SK-N-SH treated with all-trans-retinoic acid at 6 μM for 48 hours (cell line): ENCODE results near the gene BUD13.

Source experiments
- ARNTL ChIP-seq: fragments of 450-650 bp; formaldehyde crosslinking; IDR thresholded peaks from 2 replicates; pipeline ENCODE4 v1.5.0; 2020; ENCODE audit warnings: low read depth, mild to moderate bottlenecking, moderate library complexity, borderline replicate concordance
- BACH2 ChIP-seq: fragments of 250-450 bp; sonication (Bioruptor Pico); IDR thresholded peaks from 2 replicates; pipeline ENCODE4 v1.9.0; 2021; ENCODE audit warnings: mild to moderate bottlenecking, borderline replicate concordance
- ESRRG ChIP-seq: fragments of 250-450 bp; sonication (Bioruptor Pico); IDR thresholded peaks from 2 replicates; pipeline ENCODE4 v1.6.1; 2021; ENCODE audit warnings: mild to moderate bottlenecking
- ISL1 ChIP-seq: fragments of 250-450 bp; sonication (Bioruptor Pico); IDR thresholded peaks from 2 replicates; pipeline ENCODE4 v2.1.2; 2022; ENCODE audit warnings: mild to moderate bottlenecking, moderate library complexity
- OSR1 ChIP-seq: fragments of 250-450 bp; sonication (Bioruptor Pico); IDR thresholded peaks from 2 replicates; pipeline ENCODE4 v1.8.0; 2022; ENCODE audit warnings: moderate library complexity, mild to moderate bottlenecking, inconsistent platforms
- ZFP3 ChIP-seq: fragments of 250-450 bp; sonication (Bioruptor Pico); IDR thresholded peaks from 2 replicates; pipeline ENCODE4 v1.5.0; 2020; ENCODE audit warnings: mild to moderate bottlenecking, moderate library complexity
- ZFP30 ChIP-seq: fragments of 450-650 bp; formaldehyde crosslinking; IDR thresholded peaks from 2 replicates; pipeline ENCODE4 v1.5.0; 2022; ENCODE audit warnings: mild to moderate bottlenecking, moderate library complexity
- TF ChIP-seq, protein P1 (sequence below): fragments of 250-450 bp; sonication (Bioruptor Pico); IDR thresholded peaks from 2 replicates; pipeline ENCODE4 v1.8.0; 2020; ENCODE audit warnings: mild to moderate bottlenecking, moderate library complexity, borderline replicate concordance
- TF ChIP-seq, protein P2 (sequence below): fragments of 250-450 bp; sonication (Bioruptor Pico); IDR thresholded peaks from 2 replicates; pipeline ENCODE4 v1.5.1; 2021; ENCODE audit warnings: mild to moderate bottlenecking, moderate library complexity

DNA sequence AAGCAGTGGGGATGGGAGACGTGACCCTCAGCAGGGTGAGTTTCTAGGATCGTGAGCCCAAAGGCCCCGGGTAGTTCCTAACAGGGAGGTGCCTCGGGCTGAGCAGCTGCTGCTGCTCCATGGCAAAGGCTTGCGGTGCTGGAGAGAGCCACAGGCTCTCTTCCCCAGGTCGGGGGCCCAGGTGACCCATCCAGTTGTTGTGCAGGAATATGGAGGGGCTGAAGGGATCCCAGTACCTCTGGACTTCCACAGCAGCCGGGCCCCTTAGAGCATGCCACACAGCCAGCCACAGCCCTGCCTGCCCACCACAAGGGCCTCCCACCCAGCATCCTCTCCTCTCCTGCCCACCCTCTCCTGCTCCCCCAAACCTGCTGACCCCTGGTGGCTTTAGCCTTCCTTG lies 49.3 kb downstream of the BUD13 start:
- no peak for TF ChIP-seq ZFP3
- TF ChIP-seq, protein P1, sequence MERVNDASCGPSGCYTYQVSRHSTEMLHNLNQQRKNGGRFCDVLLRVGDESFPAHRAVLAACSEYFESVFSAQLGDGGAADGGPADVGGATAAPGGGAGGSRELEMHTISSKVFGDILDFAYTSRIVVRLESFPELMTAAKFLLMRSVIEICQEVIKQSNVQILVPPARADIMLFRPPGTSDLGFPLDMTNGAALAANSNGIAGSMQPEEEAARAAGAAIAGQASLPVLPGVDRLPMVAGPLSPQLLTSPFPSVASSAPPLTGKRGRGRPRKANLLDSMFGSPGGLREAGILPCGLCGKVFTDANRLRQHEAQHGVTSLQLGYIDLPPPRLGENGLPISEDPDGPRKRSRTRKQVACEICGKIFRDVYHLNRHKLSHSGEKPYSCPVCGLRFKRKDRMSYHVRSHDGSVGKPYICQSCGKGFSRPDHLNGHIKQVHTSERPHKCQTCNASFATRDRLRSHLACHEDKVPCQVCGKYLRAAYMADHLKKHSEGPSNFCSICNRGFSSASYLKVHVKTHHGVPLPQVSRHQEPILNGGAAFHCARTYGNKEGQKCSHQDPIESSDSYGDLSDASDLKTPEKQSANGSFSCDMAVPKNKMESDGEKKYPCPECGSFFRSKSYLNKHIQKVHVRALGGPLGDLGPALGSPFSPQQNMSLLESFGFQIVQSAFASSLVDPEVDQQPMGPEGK, result no peak
- no peak for TF ChIP-seq ISL1 (CRISPR knock-in tag)
- TF ChIP-seq, protein P2, sequence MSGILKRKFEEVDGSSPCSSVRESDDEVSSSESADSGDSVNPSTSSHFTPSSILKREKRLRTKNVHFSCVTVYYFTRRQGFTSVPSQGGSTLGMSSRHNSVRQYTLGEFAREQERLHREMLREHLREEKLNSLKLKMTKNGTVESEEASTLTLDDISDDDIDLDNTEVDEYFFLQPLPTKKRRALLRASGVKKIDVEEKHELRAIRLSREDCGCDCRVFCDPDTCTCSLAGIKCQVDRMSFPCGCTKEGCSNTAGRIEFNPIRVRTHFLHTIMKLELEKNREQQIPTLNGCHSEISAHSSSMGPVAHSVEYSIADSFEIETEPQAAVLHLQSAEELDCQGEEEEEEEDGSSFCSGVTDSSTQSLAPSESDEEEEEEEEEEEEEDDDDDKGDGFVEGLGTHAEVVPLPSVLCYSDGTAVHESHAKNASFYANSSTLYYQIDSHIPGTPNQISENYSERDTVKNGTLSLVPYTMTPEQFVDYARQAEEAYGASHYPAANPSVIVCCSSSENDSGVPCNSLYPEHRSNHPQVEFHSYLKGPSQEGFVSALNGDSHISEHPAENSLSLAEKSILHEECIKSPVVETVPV, result no peak
- no peak for TF ChIP-seq BACH2 (CRISPR knock-in tag)
- TF ChIP-seq ESRRG (CRISPR knock-in tag), result no peak
- TF ChIP-seq OSR1 (CRISPR knock-in tag), result no peak
- no peak for TF ChIP-seq ZFP30 (CRISPR knock-in tag)
- TF ChIP-seq ARNTL, result no peak
